GM19240 (cell line): ENCODE measurements around the gene ARHGAP21.
"Not testable (repeated sequence)": the region's sequence is repeated elsewhere in the genome, so short reads cannot be mapped to it uniquely, and the experiment has no call there.

Source experiments
- DNase-seq: peaks from one replicate; pipeline ENCODE4 v3.0.0; 2011; ENCODE audit warnings: low spot score; ENCODE audit not compliant: insufficient read length

Gene ARHGAP21

GRCh38 chr10:24685958-24686540, 37.6 kb downstream of the ARHGAP21 start:
- DNase-seq: no peak

GRCh38 chr10:24683554-24683953, 40.1 kb downstream of the ARHGAP21 start:
- DNase-seq: no peak

DNA sequence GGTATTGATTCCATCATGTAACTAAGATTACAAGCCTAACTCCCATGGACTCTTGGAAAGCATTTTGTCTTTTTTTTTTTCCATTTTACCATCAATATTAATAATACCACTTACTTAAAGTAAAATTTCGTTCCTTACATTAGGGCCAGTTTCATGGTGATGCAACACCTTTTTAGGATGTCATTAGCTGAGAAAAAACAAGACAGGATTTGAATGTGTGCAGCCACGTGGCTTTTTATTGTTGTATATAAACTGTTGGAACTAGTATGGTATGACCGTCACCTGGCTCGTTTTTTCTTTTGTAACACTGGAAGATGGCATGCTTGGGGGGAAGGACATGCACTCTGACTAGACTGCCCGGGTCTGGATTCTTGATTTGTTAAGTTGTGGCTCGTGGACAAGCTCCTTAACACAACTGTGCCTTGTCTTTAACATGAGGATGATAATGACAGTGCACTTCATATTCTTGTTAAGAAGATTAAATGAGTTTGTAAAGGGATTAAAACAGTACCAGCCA, 42.1 kb downstream of the ARHGAP21 start:
- DNase-seq: no peak

DNA sequence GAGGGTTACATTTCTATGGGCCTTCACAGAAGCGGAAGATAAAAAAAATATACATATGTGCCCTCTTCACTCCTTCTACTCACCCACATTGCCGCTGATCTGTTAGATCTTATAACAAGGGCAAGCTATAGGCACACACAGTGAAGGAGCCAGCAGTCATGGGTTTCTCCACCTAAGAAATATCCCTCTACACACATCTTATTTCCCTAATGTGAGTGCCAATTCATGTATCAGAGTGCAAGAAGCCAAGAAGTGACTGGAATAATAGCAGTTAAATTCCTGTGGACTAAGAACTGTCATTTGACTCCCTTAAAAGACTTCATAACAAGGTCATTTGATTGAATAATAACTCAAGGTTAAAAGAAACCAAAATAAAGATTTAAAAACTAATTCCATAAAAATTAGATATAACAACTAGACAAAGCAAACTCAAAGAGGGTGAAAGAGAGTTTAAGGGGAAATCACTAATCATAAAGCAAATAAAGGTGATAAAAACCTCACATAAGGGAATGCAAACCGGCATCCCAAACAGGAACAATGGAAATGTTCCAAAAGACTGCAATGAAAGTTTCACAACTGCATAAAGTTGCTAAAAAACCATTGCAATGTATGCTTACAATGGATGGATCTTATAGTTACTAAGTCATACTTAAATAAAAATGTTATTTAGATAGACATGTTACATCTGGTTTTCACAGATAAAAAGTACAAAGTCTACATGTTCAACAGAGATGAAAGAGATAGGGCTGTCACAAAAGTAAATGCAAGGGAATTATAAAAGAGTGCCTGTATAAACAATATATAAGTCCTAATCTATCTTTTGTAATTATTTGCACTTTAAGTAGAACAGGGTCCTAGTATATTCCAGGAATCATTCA, 42.8 kb downstream of the ARHGAP21 start:
- no peak for DNase-seq

DNA sequence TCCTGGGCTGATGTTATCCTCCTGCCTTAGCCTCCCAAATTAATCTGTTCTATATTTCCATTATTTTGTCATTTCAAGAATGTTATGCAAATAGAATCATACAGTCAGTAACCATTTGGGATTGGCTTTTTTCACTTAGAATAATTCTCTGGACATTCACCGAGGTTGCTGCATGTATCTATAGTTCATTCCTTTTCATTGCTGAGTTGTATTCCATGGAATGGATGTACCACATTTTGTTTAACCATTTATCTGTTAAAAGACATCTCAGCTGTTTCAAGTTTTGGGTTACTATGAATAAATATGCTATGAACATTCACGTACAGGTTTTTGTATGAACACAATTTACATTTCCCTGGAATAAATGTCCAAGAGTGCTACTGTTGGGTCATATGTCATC, 44.9 kb downstream of the ARHGAP21 start:
- DNase-seq: no peak

DNA sequence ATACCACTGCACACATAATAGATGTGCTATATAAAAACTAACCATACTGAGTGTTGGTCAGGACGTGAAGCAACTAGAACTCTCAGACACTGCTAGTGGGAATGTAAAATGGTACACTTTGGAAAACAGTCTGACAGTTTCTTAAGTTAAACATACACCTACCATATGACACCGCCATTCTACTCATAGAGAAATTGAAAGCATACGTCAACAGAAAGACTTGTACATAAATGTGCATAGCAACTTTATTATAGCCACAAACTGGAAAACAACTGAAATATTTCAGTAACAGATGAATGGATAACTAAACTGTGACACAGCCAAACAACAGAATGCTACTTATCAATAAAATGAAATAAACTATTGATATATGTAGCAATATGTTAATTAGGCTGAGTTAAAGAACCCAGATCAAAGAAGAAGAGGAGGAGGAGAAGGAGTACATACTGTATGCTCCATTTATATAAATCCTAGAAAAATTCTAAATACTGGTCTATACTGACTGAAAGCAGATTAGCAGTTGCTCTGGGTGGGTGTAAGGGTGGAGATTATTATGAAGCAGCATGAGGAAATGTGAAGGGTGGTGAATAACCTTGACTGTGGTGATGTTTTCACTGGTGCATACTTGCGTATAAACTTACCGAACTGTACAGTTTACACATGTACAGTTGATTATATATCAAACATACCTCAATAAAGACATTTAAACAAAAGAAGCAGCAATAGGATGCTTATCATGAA, 48.6 kb downstream of the ARHGAP21 start:
- no peak for DNase-seq

GRCh38 chr10:24670964-24671670, 52.6 kb downstream of the ARHGAP21 start:
- DNase-seq: no peak

- no peak for DNase-seq
Observed at GRCh38 chr10:24669285-24669852, 54.3 kb downstream of the ARHGAP21 start.

DNA sequence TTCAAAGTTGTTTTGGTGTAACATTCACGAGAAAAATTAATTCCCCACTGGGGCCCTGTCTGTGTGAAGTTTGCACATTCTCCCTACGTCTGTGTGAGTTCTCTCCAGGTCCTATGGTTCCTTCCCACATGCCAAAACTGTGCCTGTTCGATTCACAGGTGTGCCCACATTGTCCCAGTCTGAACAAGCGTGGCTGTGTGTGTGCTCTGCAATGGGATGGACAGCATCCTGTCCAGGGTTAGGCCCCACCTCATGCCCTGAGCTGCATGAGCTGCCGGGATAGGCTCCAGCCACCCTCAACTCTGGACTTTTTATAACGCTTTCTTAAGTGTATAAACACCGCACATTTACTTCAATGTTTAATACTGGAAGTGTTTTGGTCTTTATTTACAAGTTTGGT, 55.4 kb downstream of the ARHGAP21 start:
- no peak for DNase-seq

GRCh38 chr10:24664991-24665390, 58.7 kb downstream of the ARHGAP21 start:
- no peak for DNase-seq

DNA sequence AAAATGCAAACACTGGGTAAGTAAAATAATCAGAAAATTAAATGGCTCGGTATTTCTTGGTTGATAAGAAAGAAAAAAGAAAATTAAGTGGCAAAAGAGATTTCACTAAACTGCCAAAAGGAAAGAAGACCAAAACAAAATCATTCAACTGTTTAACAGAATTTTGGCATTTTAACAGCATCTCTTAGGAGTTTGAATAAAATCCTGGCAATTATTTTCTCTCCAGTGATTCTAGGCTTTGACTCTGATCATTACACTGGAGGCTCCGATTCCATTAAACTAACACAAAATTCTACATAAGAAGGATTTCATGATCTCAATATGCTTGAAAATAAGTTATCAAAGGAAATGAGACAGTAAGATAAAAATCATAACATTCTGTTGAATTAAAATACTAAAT, 62.3 kb downstream of the ARHGAP21 start:
- DNase-seq: no peak

GRCh38 chr10:24658319-24658718, 65.4 kb downstream of the ARHGAP21 start:
- not testable (repeated sequence) for DNase-seq

DNA sequence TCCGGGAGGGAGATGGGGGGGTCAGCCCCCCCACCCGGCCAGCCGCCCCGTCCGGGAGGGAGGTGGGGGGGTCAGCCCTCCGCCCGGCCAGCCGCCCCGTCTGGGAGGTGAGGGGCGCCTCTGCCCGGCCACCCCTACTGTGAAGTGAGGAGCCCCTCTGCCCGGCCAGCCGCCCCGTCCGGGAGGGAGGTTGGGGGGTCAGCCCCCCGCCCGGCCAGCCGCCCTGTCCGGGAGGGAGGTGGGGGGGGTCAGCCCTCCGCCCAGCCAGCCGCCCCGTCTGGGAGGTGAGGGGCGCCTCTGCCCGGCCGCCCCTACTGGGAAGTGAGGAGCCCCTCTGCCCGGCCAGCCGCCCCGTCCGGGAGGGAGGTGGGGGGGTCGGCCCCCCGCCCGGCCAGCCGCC, 67.4 kb downstream of the ARHGAP21 start:
- not testable (repeated sequence) for DNase-seq

- DNase-seq: peak; percentile 30
Observed at GRCh38 chr10:24652381-24652957, 71.2 kb downstream of the ARHGAP21 start.

GRCh38 chr10:24651923-24652322, 71.8 kb downstream of the ARHGAP21 start:
- DNase-seq: no peak

DNA sequence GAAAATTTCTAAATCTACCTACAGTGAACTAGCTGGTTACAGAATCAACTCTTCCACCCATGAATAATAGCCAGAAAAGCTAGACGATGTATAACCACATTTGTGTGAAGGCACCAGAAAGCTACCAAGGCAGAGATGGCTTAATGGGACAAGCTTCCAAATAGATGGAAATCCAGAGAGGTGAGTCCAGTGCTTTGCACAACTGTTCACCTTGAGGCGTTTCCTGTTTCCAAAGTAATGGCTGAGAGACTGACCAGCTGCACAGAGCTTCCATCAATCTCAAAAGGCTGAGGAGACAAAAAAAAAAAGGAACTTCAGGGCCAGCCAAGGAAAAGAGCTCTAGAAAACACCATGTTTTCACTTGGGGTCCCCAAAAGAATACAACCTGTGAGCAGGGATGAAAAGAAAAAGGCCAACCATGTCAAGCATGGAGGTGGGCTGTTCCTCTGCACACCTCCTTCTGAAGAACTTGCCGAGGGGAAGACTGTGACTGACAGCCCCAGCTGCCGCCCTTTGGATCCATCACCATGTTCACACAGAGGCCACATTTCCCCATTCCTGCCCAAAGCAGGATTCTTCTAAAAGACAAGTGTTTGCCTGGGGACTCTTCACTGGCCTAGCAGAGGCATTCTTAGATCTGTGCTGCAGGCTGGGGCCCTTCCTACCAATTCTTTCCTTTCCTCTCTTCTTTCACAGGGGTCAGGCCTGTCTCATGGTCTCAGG, 72.9 kb downstream of the ARHGAP21 start:
- no peak for DNase-seq

DNA sequence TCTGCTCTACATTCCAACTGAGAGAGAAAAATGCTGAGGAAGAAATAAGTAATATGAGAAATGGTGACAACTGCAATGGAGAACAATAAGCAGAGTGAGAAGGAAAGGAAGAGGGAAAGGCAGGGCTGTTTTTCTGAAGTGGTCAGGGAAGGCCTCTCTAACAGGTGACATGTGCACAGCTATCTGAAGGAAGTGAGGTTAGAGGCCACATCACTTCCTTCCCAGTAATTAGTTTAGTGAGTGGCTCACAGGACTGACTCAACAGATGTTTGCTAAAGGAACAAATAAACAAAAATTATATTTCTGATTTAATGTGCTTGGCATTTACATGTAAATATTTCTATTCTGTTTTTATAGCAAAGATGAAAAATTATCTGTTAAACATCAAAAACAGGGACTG, 77.9 kb downstream of the ARHGAP21 start:
- no peak for DNase-seq

DNA sequence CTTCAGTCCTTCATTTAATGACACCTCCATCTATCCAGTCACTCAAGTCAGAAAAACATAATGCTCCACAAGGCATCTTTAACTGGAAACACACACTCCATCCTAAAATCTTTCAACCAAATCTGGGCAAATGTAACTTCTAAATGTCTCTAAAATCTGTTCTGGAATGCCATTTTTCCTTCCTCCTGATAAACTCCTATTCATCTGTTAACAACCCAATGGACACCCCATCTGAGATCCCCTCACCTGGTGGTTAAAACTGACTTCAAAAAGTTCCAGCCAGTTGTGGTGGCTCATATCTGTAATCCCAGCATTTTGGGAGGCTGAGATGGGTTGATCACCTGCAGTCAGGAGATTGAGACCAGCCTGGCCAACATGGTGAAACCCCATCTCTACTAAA, 78.7 kb downstream of the ARHGAP21 start:
- no peak for DNase-seq

GRCh38 chr10:24643679-24644209, 79.9 kb downstream of the ARHGAP21 start:
- no peak for DNase-seq
